Coronary artery (tissue), 2 donors: Measurements from ENCODE around the gene PODXL2.

Source experiments
- DNase-seq: peaks from one replicate; pipeline ENCODE4 v3.0.0-alpha.2; 2017; ENCODE audit warnings: low spot score
- H3K27ac ChIP-seq, 2 donors: fragments of 200-600 bp; sonication (generic); one replicate each; pipeline ENCODE4 v1.5.1; 2016 to 2019
- H3K4me3 ChIP-seq: fragments of 200-600 bp; sonication (generic); 2 replicates; pipeline ENCODE4 v1.5.1; 2016; ENCODE audit warnings: mild to moderate bottlenecking, moderate library complexity
- CTCF ChIP-seq: fragments of 200-600 bp; sonication (generic); IDR thresholded peaks from one replicate; pipeline ENCODE4 v1.5.1; 2019; ENCODE audit warnings: antibody characterized with exemption

The PODXL2 gene

GRCh38 chr3:127718916-127719290 lies 89.9 kb downstream of the PODXL2 start:
- Histone ChIP-seq H3K4me3 (no peak overlapping the region), H3K27ac (no peak overlapping the region)
- no peak for DNase-seq
- no peak for TF ChIP-seq CTCF

- DNase-seq = no peak
- TF ChIP-seq CTCF = no peak
- no peak overlapping the region for H3K4me3 ChIP-seq
- H3K27ac ChIP-seq = no peak overlapping the region
These were observed 90.4 kb downstream of the PODXL2 start for GRCh38 chr3:127719369-127719768.

- DNase-seq = no peak
- Histone ChIP-seq H3K4me3 (no peak overlapping the region), H3K27ac (no peak overlapping the region)
- TF ChIP-seq CTCF = no peak
These were observed 91.3 kb downstream of the PODXL2 start for GRCh38 chr3:127720161-127720823.

- TF ChIP-seq CTCF = no peak
- no peak overlapping the region for H3K4me3 ChIP-seq
- DNase-seq = no peak
- H3K27ac ChIP-seq = no peak overlapping the region
These were observed 92.3 kb downstream of the PODXL2 start for GRCh38 chr3:127720985-127721935.

GRCh38 chr3:127722091-127722784 lies 93.3 kb downstream of the PODXL2 start:
- no peak for TF ChIP-seq CTCF
- no peak overlapping the region for H3K4me3 ChIP-seq
- H3K27ac ChIP-seq = no peak overlapping the region
- no peak for DNase-seq
